ENCODE results near the gene PRRT1. TPM values are rescaled to one million over a fixed set of nuclear protein-coding genes. Genes with fewer than 3 reads are reported as not detected.

PRRT1 gene
- total RNA-seq, 1 donor, result under 0.01 TPM

DNA sequence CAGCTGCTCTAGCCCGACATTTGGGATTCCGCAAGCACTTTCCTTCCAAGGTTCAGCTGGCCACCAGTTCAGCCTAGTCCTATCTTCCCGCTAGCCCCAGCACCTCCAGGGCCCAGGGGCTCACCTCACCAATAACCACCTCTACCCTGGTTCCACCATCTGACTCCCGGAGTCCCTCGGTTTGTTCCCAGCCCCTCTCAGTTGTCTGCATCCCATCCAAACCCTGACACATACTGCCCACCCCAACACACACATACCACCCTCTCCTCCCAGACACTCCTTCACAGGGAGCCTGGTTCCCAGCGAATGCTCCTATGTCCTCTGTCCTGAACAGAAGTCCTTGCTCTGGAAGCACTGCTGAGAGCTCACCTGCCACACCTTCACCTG is 43.0 kb downstream of the PRRT1 start:
- H3K27me3 ChIP-seq (ENCODE audit: insufficient read depth, low read length), result peaks cover 40% of the 10 kb centered on the region
- H3K79me2 ChIP-seq (ENCODE audit: insufficient read depth, low read length), result no peaks in the 10 kb centered on the region
- peak overlapping the region; percentile 8 for H3K4me3 ChIP-seq (ENCODE audit: insufficient read depth, low read length)
- TF ChIP-seq, protein P1, sequence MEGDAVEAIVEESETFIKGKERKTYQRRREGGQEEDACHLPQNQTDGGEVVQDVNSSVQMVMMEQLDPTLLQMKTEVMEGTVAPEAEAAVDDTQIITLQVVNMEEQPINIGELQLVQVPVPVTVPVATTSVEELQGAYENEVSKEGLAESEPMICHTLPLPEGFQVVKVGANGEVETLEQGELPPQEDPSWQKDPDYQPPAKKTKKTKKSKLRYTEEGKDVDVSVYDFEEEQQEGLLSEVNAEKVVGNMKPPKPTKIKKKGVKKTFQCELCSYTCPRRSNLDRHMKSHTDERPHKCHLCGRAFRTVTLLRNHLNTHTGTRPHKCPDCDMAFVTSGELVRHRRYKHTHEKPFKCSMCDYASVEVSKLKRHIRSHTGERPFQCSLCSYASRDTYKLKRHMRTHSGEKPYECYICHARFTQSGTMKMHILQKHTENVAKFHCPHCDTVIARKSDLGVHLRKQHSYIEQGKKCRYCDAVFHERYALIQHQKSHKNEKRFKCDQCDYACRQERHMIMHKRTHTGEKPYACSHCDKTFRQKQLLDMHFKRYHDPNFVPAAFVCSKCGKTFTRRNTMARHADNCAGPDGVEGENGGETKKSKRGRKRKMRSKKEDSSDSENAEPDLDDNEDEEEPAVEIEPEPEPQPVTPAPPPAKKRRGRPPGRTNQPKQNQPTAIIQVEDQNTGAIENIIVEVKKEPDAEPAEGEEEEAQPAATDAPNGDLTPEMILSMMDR (IDR thresholded peaks at IDR 0.05; ENCODE audit: extremely low read depth, low read depth, low read length), result no peak
- no peak overlapping the region for H3K27ac ChIP-seq (ENCODE audit: low read depth, low read length)
- H3K4me2 ChIP-seq (ENCODE audit: insufficient read depth, low read length), result peak overlapping the region; percentile 65
- H3K4me1 ChIP-seq (ENCODE audit: insufficient read depth, low read length), result peaks cover 22% of the 10 kb centered on the region
- H4K20me1 ChIP-seq (ENCODE audit: insufficient read depth, low read length), result peaks cover 7% of the 10 kb centered on the region
- H3K36me3 ChIP-seq (ENCODE audit: insufficient read depth, low read length), result no peaks in the 10 kb centered on the region
- no peak for DNase-seq (ENCODE audit: insufficient read length, low spot score, missing footprints)
- H2AFZ ChIP-seq (ENCODE audit: low read length), result no peak overlapping the region
- no peaks in the 10 kb centered on the region for H3K9me3 ChIP-seq (ENCODE audit: low read depth, low read length)

DNA sequence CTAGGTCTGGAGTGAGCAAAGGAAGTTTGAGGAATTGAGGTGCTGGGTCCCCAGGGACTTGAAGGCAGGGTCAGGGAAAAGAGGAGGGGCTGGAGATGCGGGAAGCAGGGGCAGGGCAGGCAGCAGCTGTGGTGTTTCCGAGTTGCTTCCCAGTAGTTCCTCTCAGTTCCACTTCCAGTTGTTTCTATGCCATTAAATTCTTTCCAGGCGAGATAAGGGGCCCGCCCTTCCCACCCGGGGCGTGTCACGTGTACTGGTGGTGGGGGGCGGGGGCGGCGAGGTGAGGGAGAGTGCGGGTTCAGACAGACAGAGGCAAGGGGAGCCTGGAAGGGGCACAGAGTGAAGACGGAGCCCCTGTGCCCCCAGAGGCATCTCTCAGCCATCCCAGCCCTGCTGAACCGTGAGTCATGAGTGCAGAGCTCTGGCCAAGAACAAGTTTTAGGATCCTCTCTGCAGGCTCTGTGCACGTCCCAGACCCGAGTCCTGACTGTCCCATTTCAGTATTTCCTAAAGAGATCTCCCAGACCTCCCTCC is 43.6 kb downstream of the PRRT1 start:
- peak; percentile 90 for DNase-seq (ENCODE audit: insufficient read length, low spot score, missing footprints)
- peaks cover 43% of the 10 kb centered on the region for H3K27me3 ChIP-seq (ENCODE audit: insufficient read depth, low read length)
- peak overlapping the region; percentile 65 for H3K4me2 ChIP-seq (ENCODE audit: insufficient read depth, low read length)
- H2AFZ ChIP-seq (ENCODE audit: low read length), result no peak overlapping the region
- H3K27ac ChIP-seq (ENCODE audit: low read depth, low read length), result no peak overlapping the region
- peaks cover 7% of the 10 kb centered on the region for H4K20me1 ChIP-seq (ENCODE audit: insufficient read depth, low read length)
- TF ChIP-seq, protein P1 (IDR thresholded peaks at IDR 0.05; ENCODE audit: extremely low read depth, low read depth, low read length), result no peak
- H3K4me3 ChIP-seq (ENCODE audit: insufficient read depth, low read length), result peak overlapping the region; percentile 8
- H3K4me1 ChIP-seq (ENCODE audit: insufficient read depth, low read length), result peaks cover 16% of the 10 kb centered on the region
- H3K9me3 ChIP-seq (ENCODE audit: low read depth, low read length), result no peaks in the 10 kb centered on the region
- H3K79me2 ChIP-seq (ENCODE audit: insufficient read depth, low read length), result no peaks in the 10 kb centered on the region
- H3K36me3 ChIP-seq (ENCODE audit: insufficient read depth, low read length), result no peaks in the 10 kb centered on the region

GRCh38 chr6:32107406-32107805 is 44.3 kb downstream of the PRRT1 start:
- peaks cover 7% of the 10 kb centered on the region for H4K20me1 ChIP-seq (ENCODE audit: insufficient read depth, low read length)
- H2AFZ ChIP-seq (ENCODE audit: low read length), result no peak overlapping the region
- no peaks in the 10 kb centered on the region for H3K79me2 ChIP-seq (ENCODE audit: insufficient read depth, low read length)
- TF ChIP-seq, protein P1 (IDR thresholded peaks at IDR 0.05; ENCODE audit: extremely low read depth, low read depth, low read length), result no peak
- H3K27ac ChIP-seq (ENCODE audit: low read depth, low read length), result no peak overlapping the region
- H3K4me1 ChIP-seq (ENCODE audit: insufficient read depth, low read length), result peaks cover 15% of the 10 kb centered on the region
- no peaks in the 10 kb centered on the region for H3K9me3 ChIP-seq (ENCODE audit: low read depth, low read length)
- no peak for DNase-seq (ENCODE audit: insufficient read length, low spot score, missing footprints)
- H3K4me3 ChIP-seq (ENCODE audit: insufficient read depth, low read length), result no peak overlapping the region
- H3K4me2 ChIP-seq (ENCODE audit: insufficient read depth, low read length), result no peak overlapping the region
- H3K27me3 ChIP-seq (ENCODE audit: insufficient read depth, low read length), result peaks cover 43% of the 10 kb centered on the region
- no peaks in the 10 kb centered on the region for H3K36me3 ChIP-seq (ENCODE audit: insufficient read depth, low read length)

- TF ChIP-seq, protein P1 (IDR thresholded peaks at IDR 0.05; ENCODE audit: extremely low read depth, low read depth, low read length), result no peak
- Histone ChIP-seq H3K4me1 (ENCODE audit: insufficient read depth, low read length) (peaks cover 15% of the 10 kb centered on the region), H3K27ac (ENCODE audit: low read depth, low read length) (no peak overlapping the region), H4K20me1 (ENCODE audit: insufficient read depth, low read length) (peaks cover 7% of the 10 kb centered on the region), H3K36me3 (ENCODE audit: insufficient read depth, low read length) (no peaks in the 10 kb centered on the region), H3K79me2 (ENCODE audit: insufficient read depth, low read length) (no peaks in the 10 kb centered on the region), H2AFZ (ENCODE audit: low read length) (no peak overlapping the region), H3K27me3 (ENCODE audit: insufficient read depth, low read length) (peaks cover 43% of the 10 kb centered on the region), H3K4me3 (ENCODE audit: insufficient read depth, low read length) (no peak overlapping the region), H3K4me2 (ENCODE audit: insufficient read depth, low read length) (no peak overlapping the region), H3K9me3 (ENCODE audit: low read depth, low read length) (no peaks in the 10 kb centered on the region)
- peak; percentile 89 for DNase-seq (ENCODE audit: insufficient read length, low spot score, missing footprints)
These were observed 46.3 kb downstream of the PRRT1 start for GRCh38 chr6:32105433-32105832.
